ENCODE data around the gene CRYBA2. TPM values are rescaled to one million over a fixed set of nuclear protein-coding genes. Genes with fewer than 3 reads are reported as not detected.
A peak's percentile ranks its signal among the peaks of the same experiment; 100 is the strongest.

The CRYBA2 gene
- total and polyA plus RNA-seq, 12 donors, result 0.39 to 26.6 (median 3.9) TPM; not detected in 4

- TF ChIP-seq, protein P1, sequence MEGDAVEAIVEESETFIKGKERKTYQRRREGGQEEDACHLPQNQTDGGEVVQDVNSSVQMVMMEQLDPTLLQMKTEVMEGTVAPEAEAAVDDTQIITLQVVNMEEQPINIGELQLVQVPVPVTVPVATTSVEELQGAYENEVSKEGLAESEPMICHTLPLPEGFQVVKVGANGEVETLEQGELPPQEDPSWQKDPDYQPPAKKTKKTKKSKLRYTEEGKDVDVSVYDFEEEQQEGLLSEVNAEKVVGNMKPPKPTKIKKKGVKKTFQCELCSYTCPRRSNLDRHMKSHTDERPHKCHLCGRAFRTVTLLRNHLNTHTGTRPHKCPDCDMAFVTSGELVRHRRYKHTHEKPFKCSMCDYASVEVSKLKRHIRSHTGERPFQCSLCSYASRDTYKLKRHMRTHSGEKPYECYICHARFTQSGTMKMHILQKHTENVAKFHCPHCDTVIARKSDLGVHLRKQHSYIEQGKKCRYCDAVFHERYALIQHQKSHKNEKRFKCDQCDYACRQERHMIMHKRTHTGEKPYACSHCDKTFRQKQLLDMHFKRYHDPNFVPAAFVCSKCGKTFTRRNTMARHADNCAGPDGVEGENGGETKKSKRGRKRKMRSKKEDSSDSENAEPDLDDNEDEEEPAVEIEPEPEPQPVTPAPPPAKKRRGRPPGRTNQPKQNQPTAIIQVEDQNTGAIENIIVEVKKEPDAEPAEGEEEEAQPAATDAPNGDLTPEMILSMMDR (IDR thresholded peaks at IDR 0.05), result no peak
- no peak for TF ChIP-seq POLR2A (IDR thresholded peaks at IDR 0.05)
- H3K9me3 ChIP-seq (replicated peaks in 1 of 3), result no peaks in the 10 kb centered on the region
- 32 to 37% (median 34%) methylated on average over 2 to 7 of the region's 7 CpGs for WGBS, 4 donors
- intact Hi-C loops (cut with DNase I), result loop anchor here in 1 of 2 donors (10.0 kb wide), 1 partner anchor 163 kb away; no protein-coding TSS in a partner anchor
- no peak for DNase-seq
- no peak overlapping the region for H3K4me3 ChIP-seq
- no peaks in the 10 kb centered on the region for H3K36me3 ChIP-seq (replicated peaks in 1 of 2)
- peak overlapping the region in 1 of 5 donors; percentile 74 for H3K27ac ChIP-seq
- H3K4me1 ChIP-seq (replicated peaks in 1 of 2), result peaks cover 12 to 15% of the 10 kb centered on the region in 2 donors
- H3K27me3 ChIP-seq, result peaks cover 75% of the 10 kb centered on the region
These were observed 1.0 kb downstream of the CRYBA2 start for GRCh38 chr2:218992196-218992595.

DNA sequence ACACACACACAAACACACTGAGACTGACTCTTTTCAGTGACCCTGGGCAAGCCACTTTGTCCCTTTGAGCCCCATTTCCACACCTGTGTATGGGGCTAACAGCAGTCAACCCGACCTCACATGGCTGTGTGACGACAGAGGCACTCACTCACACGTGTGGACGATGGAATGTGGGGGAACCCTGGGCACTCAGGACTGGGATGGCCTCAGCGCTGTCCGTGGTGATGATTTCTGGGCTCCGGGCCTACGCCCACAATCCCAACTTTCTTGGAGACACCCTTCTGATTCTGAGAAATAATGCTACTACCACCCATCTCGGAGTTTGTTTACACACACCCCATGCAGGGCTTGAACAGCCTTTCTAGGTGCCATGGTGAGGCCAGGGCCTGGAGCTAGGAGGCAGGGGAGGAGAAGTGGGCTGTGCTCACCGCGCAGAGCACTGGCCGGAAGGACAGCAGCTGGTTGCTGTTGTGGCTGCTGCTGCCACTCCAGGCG, 1.5 kb downstream of the CRYBA2 start:
- 3 to 38% (median 32%) methylated on average over 5 to 13 of the region's 13 CpGs for WGBS, 4 donors
- DNase-seq, result peak in 1 of 7 donors; percentile 64
- Histone ChIP-seq H3K4me1 (replicated peaks in 1 of 2) (peaks cover 12 to 15% of the 10 kb centered on the region in 2 donors), H3K9me3 (replicated peaks in 1 of 3) (no peaks in the 10 kb centered on the region), H3K4me3 (no peak overlapping the region), H3K27ac (no peak overlapping the region), H3K36me3 (replicated peaks in 1 of 2) (no peaks in the 10 kb centered on the region), H3K27me3 (peaks cover 80% of the 10 kb centered on the region)
- TF ChIP-seq, protein P1 (IDR thresholded peaks at IDR 0.05), result no peak
- TF ChIP-seq POLR2A (IDR thresholded peaks at IDR 0.05), result no peak
- intact Hi-C loops (cut with DNase I), result loop anchor here in 1 of 2 donors (10.0 kb wide), 1 partner anchor 163 kb away; no protein-coding TSS in a partner anchor

DNA sequence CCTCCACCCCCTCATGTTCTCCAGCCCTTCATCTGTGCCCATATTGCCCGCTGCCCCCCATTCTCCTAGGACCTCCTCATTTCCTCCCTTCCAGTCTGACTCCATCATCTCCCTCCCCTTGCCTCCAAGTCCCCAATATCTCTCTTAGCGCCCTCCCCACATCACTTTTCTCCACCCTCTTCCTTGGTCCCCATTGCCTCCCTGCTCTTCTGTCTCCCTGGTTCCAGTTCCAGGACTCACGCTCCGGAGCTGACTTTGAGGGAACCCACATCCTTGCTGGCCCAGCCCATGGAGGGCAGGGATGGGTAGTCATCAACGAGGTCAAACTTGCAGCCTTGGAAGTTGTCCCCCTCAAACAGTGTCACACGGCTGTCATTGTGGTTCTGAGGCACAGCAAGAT, 2.6 kb downstream of the CRYBA2 start:
- intact Hi-C loops (cut with DNase I), result loop anchor here in 1 of 2 donors (10.0 kb wide), 1 partner anchor 164 kb away; no protein-coding TSS in a partner anchor
- peaks cover 90% of the 10 kb centered on the region for H3K27me3 ChIP-seq
- H3K9me3 ChIP-seq (replicated peaks in 1 of 3), result no peaks in the 10 kb centered on the region

DNA sequence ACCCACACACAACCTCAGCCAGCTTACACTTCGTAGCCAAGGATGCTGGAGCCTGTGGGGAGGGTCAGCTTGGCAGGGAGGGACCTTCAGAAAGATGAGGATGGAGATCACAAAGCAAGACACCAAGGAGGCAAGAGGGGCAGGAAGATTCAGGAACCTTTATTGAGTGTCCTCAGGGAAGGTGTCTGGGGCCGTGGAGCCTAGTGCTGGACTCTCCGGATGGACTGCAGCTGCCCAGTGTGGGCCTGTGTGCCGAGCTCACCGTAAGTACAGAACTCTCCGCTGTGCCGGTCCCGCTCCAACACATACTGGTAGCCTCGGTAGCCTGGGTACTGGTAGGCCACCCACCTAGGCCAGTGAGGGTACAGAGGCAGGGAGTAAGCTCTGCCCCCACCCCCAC, 3.2 kb downstream of the CRYBA2 start:
- peaks cover 91% of the 10 kb centered on the region for H3K27me3 ChIP-seq
- H3K4me3 ChIP-seq, result no peak overlapping the region
- TF ChIP-seq, protein P1 (IDR thresholded peaks at IDR 0.05), result no peak
- no peak for TF ChIP-seq POLR2A (IDR thresholded peaks at IDR 0.05)
- no peak overlapping the region for H3K27ac ChIP-seq
- intact Hi-C loops (cut with DNase I), result loop anchor here in 1 of 2 donors (10.0 kb wide), 1 partner anchor 165 kb away; no protein-coding TSS in a partner anchor
- DNase-seq, result no peak
- 13 to 24% (median 20%) methylated on average over 8 to 9 of the region's 9 CpGs for WGBS, 4 donors
- H3K4me1 ChIP-seq (replicated peaks in 1 of 2), result peaks cover 12 to 15% of the 10 kb centered on the region in 2 donors
- no peaks in the 10 kb centered on the region for H3K36me3 ChIP-seq (replicated peaks in 1 of 2)
- no peaks in the 10 kb centered on the region for H3K9me3 ChIP-seq (replicated peaks in 1 of 3)

More for the DNA sequence above, 2.6 kb downstream of the CRYBA2 start:
- WGBS, 4 donors, result 13 to 21% (median 16%) methylated on average over 6 of the region's 6 CpGs
- no peak overlapping the region for H3K4me3 ChIP-seq
- no peak for DNase-seq
- TF ChIP-seq, protein P1 (IDR thresholded peaks at IDR 0.05), result no peak
- H3K27ac ChIP-seq, result no peak overlapping the region
- H3K36me3 ChIP-seq (replicated peaks in 1 of 2), result no peaks in the 10 kb centered on the region
- peaks cover 12 to 15% of the 10 kb centered on the region in 2 donors for H3K4me1 ChIP-seq (replicated peaks in 1 of 2)

Data from adrenal gland (tissue), 12 donors.